Urothelium cell line (cell line): ENCODE results near the gene ZNF396.

Experiments used
- DNase-seq: peaks from one replicate; pipeline ENCODE4 v3.0.0; 2011; ENCODE audit warnings: low spot score, mixed read lengths
- FAIRE-seq: peaks from 2 replicates; lab custom pipeline; 2011; peaks lifted over from hg19 to GRCh38; lab: Jason Lieb, UNC

The ZNF396 gene

GRCh38 chr18:35343488-35343935 is 33.6 kb downstream of the ZNF396 start:
- FAIRE-seq (no peak), DNase-seq (no peak)

DNA sequence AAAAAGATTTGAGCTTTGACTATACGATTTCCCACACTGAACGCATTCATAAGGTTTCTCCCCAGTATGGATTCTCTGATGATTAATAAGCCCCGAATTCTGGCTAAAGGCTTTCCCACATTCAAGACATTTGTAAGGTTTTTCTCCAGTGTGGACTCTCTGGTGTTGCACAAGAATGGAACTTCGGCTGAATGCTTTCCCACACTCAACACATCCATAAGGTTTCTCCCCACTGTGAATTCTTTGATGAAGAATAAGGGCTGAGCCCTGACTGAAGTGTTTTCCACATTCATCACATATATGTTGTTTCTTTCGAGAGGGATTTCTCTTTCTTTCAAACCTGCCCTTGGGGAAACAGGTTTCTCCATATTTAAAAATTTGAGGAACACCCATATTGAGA is 39.9 kb downstream of the ZNF396 start:
- DNase-seq (no peak), FAIRE-seq (no peak)

GRCh38 chr18:35335866-35336265 is 41.3 kb downstream of the ZNF396 start:
- FAIRE-seq (no peak), DNase-seq (no peak)

DNA sequence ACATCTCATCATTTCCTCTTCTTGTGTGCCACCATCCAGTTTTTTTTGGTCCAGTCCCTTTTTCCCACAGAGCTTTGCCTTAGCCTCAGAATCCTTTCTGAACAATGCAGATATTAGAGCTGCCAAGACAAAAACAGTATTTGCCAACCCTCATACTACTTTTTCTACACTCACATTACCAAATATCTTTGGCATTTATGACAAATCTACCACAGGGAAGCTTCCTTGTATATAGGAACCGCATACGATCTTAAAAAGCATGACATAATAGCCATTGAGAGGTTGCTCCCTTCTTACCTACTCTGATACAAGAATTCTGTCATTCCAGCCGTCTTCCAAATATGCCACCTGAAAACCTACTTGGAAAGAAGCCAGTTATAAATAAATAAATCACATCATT is 42.3 kb downstream of the ZNF396 start:
- DNase-seq (no peak), FAIRE-seq (no peak)

GRCh38 chr18:35334212-35334611 is 42.9 kb downstream of the ZNF396 start:
- no peak for FAIRE-seq
- DNase-seq, result no peak

- no peak for DNase-seq
- no peak for FAIRE-seq
These were observed 45.6 kb downstream of the ZNF396 start for GRCh38 chr18:35331367-35332087.

- FAIRE-seq, result no peak
- no peak for DNase-seq
These were observed 48.3 kb downstream of the ZNF396 start for GRCh38 chr18:35328868-35329267.

- no peak for FAIRE-seq
- DNase-seq, result no peak
These were observed 50.3 kb downstream of the ZNF396 start for GRCh38 chr18:35326695-35327387.

DNA sequence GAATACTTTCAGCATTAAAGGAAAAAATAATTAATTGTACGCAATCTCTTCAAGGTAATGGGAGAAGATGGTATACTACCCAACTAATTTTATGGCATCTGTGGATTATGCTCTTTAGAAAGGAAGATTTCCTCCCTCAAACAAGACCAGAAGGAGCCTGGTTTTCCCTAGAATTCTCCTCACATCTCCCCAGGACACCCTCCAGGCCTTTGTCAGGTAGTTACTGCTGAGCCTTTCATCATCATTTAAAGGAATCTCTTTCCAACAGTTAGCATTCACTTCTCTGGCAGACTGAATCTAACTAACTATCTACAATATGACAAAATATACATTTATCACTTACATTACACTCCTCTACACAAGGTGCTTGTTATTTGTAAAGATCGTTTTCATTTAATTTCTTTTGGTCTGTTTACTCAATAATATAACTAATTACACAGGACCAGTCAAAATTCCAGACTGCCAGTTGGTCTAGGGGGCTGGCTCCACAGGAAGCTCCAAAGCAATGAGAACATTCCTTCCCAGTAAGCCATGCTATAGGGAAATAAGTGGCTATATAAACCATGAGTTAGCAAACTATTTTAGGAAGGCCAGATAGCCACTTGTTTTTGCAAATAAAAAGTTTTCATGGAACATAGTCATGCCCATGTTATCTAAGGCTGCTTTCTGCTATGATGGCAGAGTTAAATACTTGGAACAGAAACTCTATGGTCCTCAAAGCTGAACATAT is 52.0 kb downstream of the ZNF396 start:
- FAIRE-seq, result no peak
- no peak for DNase-seq

- no peak for DNase-seq
- no peak for FAIRE-seq
These were observed 54.4 kb downstream of the ZNF396 start for GRCh38 chr18:35322486-35323458.
